H1 (cell line): ENCODE data around the gene NREP. TPM values are rescaled to one million over a fixed set of nuclear protein-coding genes. Genes with fewer than 3 reads are reported as not detected.

Source experiments
- CTCF ChIA-PET: fragments of 300-600 bp; sonication (Branson Sonifier 250); formaldehyde crosslinking; loops from one replicate; lab custom pipeline; 2021; ENCODE audit not compliant: partially characterized antibody; lab: Charles Lee
- POLR2A ChIA-PET: fragments of 300-600 bp; sonication (Branson Sonifier 250); formaldehyde crosslinking; loops from one replicate; lab custom pipeline; 2021; ENCODE audit warnings: inconsistent platforms; ENCODE audit not compliant: partially characterized antibody; lab: Charles Lee
- DNase-seq, 2 experiments: peaks; one replicate each; pipeline versions ENCODE4 v3.0.0 to v3.0.0-alpha.2; 2010 to 2022; ENCODE audit warnings: low spot score in 2 of 2, low read depth in 1 of 2, mixed read lengths in 1 of 2
- FAIRE-seq: peaks from 2 replicates; lab custom pipeline; 2011; peaks lifted over from hg19 to GRCh38; lab: Jason Lieb, UNC
- H2AFZ ChIP-seq: 2 replicates; pipeline ENCODE4 v1.8.1; 2012; ENCODE audit warnings: low read length, inconsistent platforms
- H2AK5ac ChIP-seq: 2 replicates; pipeline ENCODE4 v1.6.1; 2013; ENCODE audit warnings: low read depth, low read length
- H2BK120ac ChIP-seq: replicated peaks from 2 replicates; pipeline ENCODE3; 2013; ENCODE audit warnings: low read depth, low read length, inconsistent platforms
- H2BK12ac ChIP-seq: 2 replicates; pipeline ENCODE4 v1.6.1; 2013; ENCODE audit warnings: low read depth, low read length
- H2BK15ac ChIP-seq: 2 replicates; pipeline ENCODE4 v1.6.1; 2013; ENCODE audit warnings: low read length
- H2BK20ac ChIP-seq: 2 replicates; pipeline ENCODE4 v1.6.1; 2013; ENCODE audit warnings: low read length
- H2BK5ac ChIP-seq: 2 replicates; pipeline ENCODE4 v1.6.1; 2013; ENCODE audit warnings: low read depth, low read length
- H3K14ac ChIP-seq: 2 replicates; pipeline ENCODE4 v1.6.1; 2013; ENCODE audit warnings: inconsistent platforms; ENCODE audit not compliant: insufficient read length
- H3K18ac ChIP-seq: 2 replicates; pipeline ENCODE4 v1.6.1; 2013; ENCODE audit warnings: low read length; ENCODE audit errors: extremely low read depth
- H3K23ac ChIP-seq: 2 replicates; pipeline ENCODE4 v1.6.1; 2013; ENCODE audit warnings: inconsistent platforms; ENCODE audit not compliant: insufficient read length
- H3K23me2 ChIP-seq: 2 replicates; pipeline ENCODE4 v1.6.1; 2013; ENCODE audit warnings: low read depth, low read length
- H3K27ac ChIP-seq: 2 replicates; pipeline ENCODE4 v1.6.1; 2011; ENCODE audit warnings: low read depth, low read length, inconsistent platforms
- H3K27me3 ChIP-seq, 4 experiments: replicated peaks in 1 of 4; 1 replicate in 1 of 4; 2 replicates in 3 of 4; pipeline versions ENCODE4 v1.6.1 to v1.8.1; 2011 to 2013; ENCODE audit warnings: low read length in 3 of 4, mild to moderate bottlenecking in 3 of 4, inconsistent platforms in 2 of 4, mixed read lengths in 2 of 4, moderate library complexity in 1 of 4; ENCODE audit not compliant: control insufficient read depth in 3 of 4, insufficient read depth in 3 of 4; ENCODE audit errors: extremely low read depth in 1 of 4
- H3K36me3 ChIP-seq, 4 experiments: 2 replicates each; pipeline versions ENCODE4 v1.6.1 to v1.8.1; 2011 to 2013; ENCODE audit warnings: mild to moderate bottlenecking in 4 of 4, low read length in 3 of 4, moderate library complexity in 2 of 4, control low read depth in 1 of 4, inconsistent platforms in 1 of 4; ENCODE audit not compliant: insufficient read depth in 4 of 4, control insufficient read depth in 2 of 4
- H3K4ac ChIP-seq: replicated peaks from 2 replicates; pipeline ENCODE3; 2013; ENCODE audit warnings: low read length, low read depth, mixed read lengths, inconsistent platforms; ENCODE audit not compliant: insufficient read length
- H3K4me1 ChIP-seq, 4 experiments: replicated peaks in 1 of 4; 1 replicate in 1 of 4; 2 replicates in 3 of 4; pipeline versions ENCODE4 v1.6.1 to v1.8.1; 2011 to 2013; ENCODE audit warnings: low read length in 3 of 4, inconsistent platforms in 2 of 4, mixed read lengths in 1 of 4; ENCODE audit not compliant: insufficient read depth in 4 of 4, control insufficient read depth in 3 of 4
- H3K4me2 ChIP-seq, 2 experiments: 2 replicates each; pipeline versions ENCODE4 v1.6.1 to v1.8.1; 2011 to 2013; ENCODE audit warnings: low read depth in 2 of 2, low read length in 2 of 2, control low read depth in 1 of 2, inconsistent platforms in 1 of 2, mild to moderate bottlenecking in 1 of 2; ENCODE audit not compliant: insufficient read depth in 1 of 2
- H3K4me3 ChIP-seq, 4 experiments: fragments of 200-600, 300-600 bp in 1 of 4; sonication (generic), shearing (Covaris generic), sonication (Bioruptor Twin) in 1 of 4; 2 replicates each; pipeline versions ENCODE4 v1.5.1 to v1.8.1; 2011 to 2016; ENCODE audit warnings: low read length in 4 of 4, low read depth in 3 of 4, control low read depth in 2 of 4, inconsistent platforms in 2 of 4, mild to moderate bottlenecking in 2 of 4, mixed read lengths in 1 of 4, moderate library complexity in 1 of 4; ENCODE audit not compliant: insufficient read depth in 2 of 4; ENCODE audit errors: extremely low read depth in 1 of 4
- H3K56ac ChIP-seq: replicated peaks from 2 replicates; pipeline ENCODE3; 2013; ENCODE audit warnings: low read depth, mild to moderate bottlenecking, mixed read lengths, low read length, inconsistent platforms; ENCODE audit not compliant: insufficient read length
- H3K79me1 ChIP-seq: 2 replicates; pipeline ENCODE4 v1.6.1; 2013; ENCODE audit warnings: low read depth, low read length, control low read depth
- H3K79me2 ChIP-seq, 2 experiments: 2 replicates each; pipeline versions ENCODE4 v1.6.1 to v1.8.1; 2012 to 2013; ENCODE audit warnings: low read length in 2 of 2, mild to moderate bottlenecking in 2 of 2, inconsistent platforms in 1 of 2; ENCODE audit not compliant: insufficient read depth in 2 of 2, control insufficient read depth in 1 of 2
- H3K9ac ChIP-seq, 4 experiments: replicated peaks in 1 of 4; 1 replicate in 1 of 4; 2 replicates in 3 of 4; pipeline versions ENCODE4 v1.6.1 to v1.8.1; 2011 to 2013; ENCODE audit warnings: low read depth in 3 of 4, low read length in 3 of 4, control low read depth in 2 of 4, mild to moderate bottlenecking in 2 of 4, moderate library complexity in 2 of 4, inconsistent platforms in 1 of 4; ENCODE audit errors: extremely low read depth in 1 of 4
- H3K9me3 ChIP-seq, 2 experiments: 2 replicates each; pipeline versions ENCODE4 v1.6.1 to v1.8.1; 2012 to 2013; ENCODE audit warnings: mild to moderate bottlenecking in 2 of 2, moderate library complexity in 2 of 2, control low read depth in 1 of 2, inconsistent platforms in 1 of 2, low read depth in 1 of 2, low read length in 1 of 2, mixed read lengths in 1 of 2; ENCODE audit not compliant: insufficient read depth in 2 of 2
- H4K20me1 ChIP-seq, 2 experiments: replicated peaks in 1 of 2; 2 replicates each; pipeline versions ENCODE3 to v1.8.1; 2011 to 2013; ENCODE audit warnings: inconsistent platforms in 2 of 2, low read length in 2 of 2, mild to moderate bottlenecking in 1 of 2; ENCODE audit not compliant: insufficient read depth in 2 of 2, control insufficient read depth in 1 of 2
- H4K5ac ChIP-seq: 2 replicates; pipeline ENCODE4 v1.6.1; 2013; ENCODE audit warnings: low read length, low read depth, mixed read lengths, inconsistent platforms; ENCODE audit not compliant: insufficient read length
- H4K8ac ChIP-seq: 2 replicates; pipeline ENCODE4 v1.8.0; 2013; ENCODE audit warnings: mild to moderate bottlenecking, moderate library complexity, low read length, inconsistent platforms; ENCODE audit not compliant: insufficient read depth; ENCODE audit errors: extremely low read depth
- H4K91ac ChIP-seq: replicated peaks from 2 replicates; pipeline ENCODE3; 2013; ENCODE audit warnings: low read length, mixed read lengths, inconsistent platforms; ENCODE audit not compliant: insufficient read length
- BACH1 ChIP-seq: IDR thresholded peaks from 2 replicates; pipeline ENCODE4 v1.6.1; 2012; ENCODE audit warnings: low read length, improper control_type of control experiment
- CBX5 ChIP-seq: fragments of 300-800, 300-1000 bp; sonication (generic); IDR thresholded peaks from 2 replicates; pipeline ENCODE4 v1.7.1; 2016; ENCODE audit warnings: antibody characterized with exemption, low read length, low read depth
- RAD21 ChIP-seq, 2 experiments: IDR thresholded peaks in 1 of 2; conservative IDR thresholded peaks in 1 of 2; 2 replicates each; pipeline ENCODE4 v1.6.1; 2011; ENCODE audit warnings: low read depth in 2 of 2, low read length in 2 of 2, improper control_type of control experiment in 1 of 2, inconsistent platforms in 1 of 2, mild to moderate bottlenecking in 1 of 2, moderate library complexity in 1 of 2
- RXRA ChIP-seq: IDR thresholded peaks from 2 replicates; pipeline ENCODE4 v1.6.1; 2011; ENCODE audit warnings: low read depth, mild to moderate bottlenecking, low read length, moderate library complexity; ENCODE audit not compliant: insufficient read depth
- TEAD4 ChIP-seq: IDR thresholded peaks from 2 replicates; pipeline ENCODE4 v1.6.1; 2012; ENCODE audit warnings: low read depth, low read length, inconsistent platforms, mixed read lengths
- WGBS, 2 experiments: shearing (Covaris generic) in 1 of 2; methylation state at CpG; one replicate each; pipeline versions ENCODE4 v1.1.6 to v1.1.7; 2013 to 2015; ENCODE audit warnings: low lambda C conversion rate in 2 of 2, mixed read lengths in 2 of 2, inconsistent platforms in 1 of 2, low coverage in 1 of 2, missing lambda C conversion rate in 1 of 2; ENCODE audit not compliant: insufficient replicate concordance in 2 of 2, insufficient coverage in 1 of 2, insufficient read length in 1 of 2; ENCODE audit errors: extremely low coverage in 1 of 2, missing lambda C conversion rate in 1 of 2; 5-methylcytosine and 5-hydroxymethylcytosine counted together
- polyA plus RNA-seq, 7 experiments: library from polyadenylated mRNA; depleted of rRNA in 3 of 7; stranded (reverse) in 5 of 7; unstranded in 2 of 7; fragments of >200 nt in 5 of 7; fragments of 200-250 nt in 2 of 7; gene quantifications; 1 replicate in 5 of 7; 2 replicates in 1 of 7; 4 replicates in 1 of 7; pipeline versions ENCODE4 v1.2.1 to v1.2.3, GENCODE V29; 2011 to 2013; ENCODE audit warnings: missing spikeins in 2 of 7, mixed read lengths in 2 of 7
- total RNA-seq: library from RNA; stranded (reverse); fragmentation: NEBNext Ultra II Directional; extraction: Animal tissue kit (Norgen Biotek cat#: 25700); gene quantifications from 2 replicates; pipeline ENCODE4 v1.2.1, GENCODE V29; 2021
- TF ChIP-seq, protein P1 (sequence below), 3 experiments: IDR thresholded peaks; 1 replicate in 2 of 3; 2 replicates in 1 of 3; pipeline versions ENCODE4 v1.5.1 to v1.6.1; 2011; ENCODE audit warnings: low read length in 3 of 3, mild to moderate bottlenecking in 3 of 3, inconsistent platforms in 2 of 3, low read depth in 1 of 3, moderate library complexity in 1 of 3; ENCODE audit not compliant: insufficient read depth in 1 of 3; ENCODE audit errors: control extremely low read depth in 1 of 3

The NREP gene
- total and polyA plus RNA-seq, 2 of the 8 experiments (the other 6 are each of a cell fraction or from before 2014, with no cell fraction given) = 254 to 301 TPM

DNA sequence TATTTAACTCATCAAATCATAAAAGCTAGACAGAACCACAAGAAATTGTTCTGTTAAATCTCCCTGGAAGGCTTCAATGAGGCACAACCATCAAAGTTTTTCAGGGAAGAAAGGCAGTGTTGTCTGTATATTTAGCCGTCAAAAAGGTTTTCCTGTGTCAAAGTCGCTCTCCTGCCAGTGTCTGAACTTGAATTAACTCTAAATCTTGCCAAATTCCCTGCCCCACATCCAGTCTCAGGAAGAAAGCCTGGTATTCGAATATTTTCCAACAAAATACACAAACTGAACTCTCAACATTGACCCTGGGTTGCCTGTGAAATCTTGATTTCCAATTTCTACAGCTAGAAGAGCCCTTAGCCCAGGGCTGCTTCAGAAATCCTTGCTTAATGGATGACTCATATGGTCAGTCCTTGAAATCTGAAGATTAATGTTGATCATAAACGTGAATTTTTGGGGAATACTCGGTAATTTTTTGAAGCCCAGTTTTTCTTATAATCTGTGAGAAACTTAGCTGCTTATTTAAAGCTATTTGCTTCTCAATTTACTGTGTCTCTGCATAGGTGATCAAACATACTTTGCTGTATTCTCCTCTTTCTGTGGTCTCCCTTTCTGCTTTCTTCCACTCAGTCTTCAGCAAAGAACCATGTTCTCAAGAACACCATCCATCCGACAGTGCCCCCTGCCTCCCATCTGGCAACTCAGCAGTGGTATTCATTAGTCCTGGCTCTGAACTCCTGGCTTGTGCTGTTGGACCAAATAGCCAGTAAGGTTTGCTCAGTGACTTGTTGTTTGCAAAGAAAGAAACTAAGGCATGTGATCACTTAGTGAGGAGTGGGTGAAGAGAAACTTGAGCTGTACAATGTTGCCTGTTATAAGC lies 58.9 kb downstream of the NREP start:
- no peak overlapping the region for H2BK15ac ChIP-seq
- H3K27me3 ChIP-seq = no peaks in the 10 kb centered on the region
- H3K56ac ChIP-seq = no peak overlapping the region
- no peak overlapping the region for H2BK12ac ChIP-seq
- H3K79me2 ChIP-seq = no peaks in the 10 kb centered on the region
- peaks cover 0 to 3% (median 0%) of the 10 kb centered on the region in 4 experiments; a peak in 2 of 7 replicates for H3K4me1 ChIP-seq
- no peak overlapping the region for H3K14ac ChIP-seq
- 88% methylated on average over 6 of the region's 6 CpGs; no CpG with 5 or more reads in 1 of the 2 experiments for WGBS, 2 experiments
- H3K79me1 ChIP-seq = no peaks in the 10 kb centered on the region
- DNase-seq = no peak
- no peaks in the 10 kb centered on the region for H3K36me3 ChIP-seq
- no peak overlapping the region for H3K18ac ChIP-seq
- H3K23me2 ChIP-seq = no peaks in the 10 kb centered on the region; the same call in 1 of the 2 replicates
- FAIRE-seq = peak; percentile 65
- no peak overlapping the region for H4K5ac ChIP-seq
- H2BK5ac ChIP-seq = no peak overlapping the region
- no peak overlapping the region for H3K23ac ChIP-seq
- H4K20me1 ChIP-seq = no peaks in the 10 kb centered on the region
- H4K91ac ChIP-seq = no peak overlapping the region
- no peak overlapping the region for H4K8ac ChIP-seq
- H3K4me2 ChIP-seq = no peak overlapping the region
- H2AK5ac ChIP-seq = no peak overlapping the region
- ChIA-PET CTCF (interaction anchor here (0.8 to 3.0 kb wide), 16 partner anchors 9 to 448 kb away, joined by 3 to 23 read pairs (median 4); no protein-coding TSS in a partner anchor), POLR2A (interaction anchor here (1.3 kb wide), 1 partner anchor 59 kb away, joined by 3 read pairs; no protein-coding TSS in a partner anchor)
- no peak overlapping the region; the same call in 1 of the 2 replicates for H2BK20ac ChIP-seq
- no peak overlapping the region for H3K9ac ChIP-seq
- H3K9me3 ChIP-seq = no peaks in the 10 kb centered on the region
- H3K27ac ChIP-seq = no peak overlapping the region
- no peak overlapping the region for H3K4me3 ChIP-seq
- H3K4ac ChIP-seq = no peak overlapping the region
- no peak overlapping the region for H2AFZ ChIP-seq
- H2BK120ac ChIP-seq = no peak overlapping the region
- TF ChIP-seq TEAD4 = 0 out of 2 replicates have a peak, but pooled peaks have one; percentile 12
- TF ChIP-seq RAD21 (IDR thresholded peaks at IDR 0.05 in 1 of 2, conservative IDR thresholded peaks at IDR 0.05 in 1 of 2; ENCODE audit: low read depth in 2 of 2, low read length in 2 of 2) = peak; percentile 66 to 76
- TF ChIP-seq, protein P1, sequence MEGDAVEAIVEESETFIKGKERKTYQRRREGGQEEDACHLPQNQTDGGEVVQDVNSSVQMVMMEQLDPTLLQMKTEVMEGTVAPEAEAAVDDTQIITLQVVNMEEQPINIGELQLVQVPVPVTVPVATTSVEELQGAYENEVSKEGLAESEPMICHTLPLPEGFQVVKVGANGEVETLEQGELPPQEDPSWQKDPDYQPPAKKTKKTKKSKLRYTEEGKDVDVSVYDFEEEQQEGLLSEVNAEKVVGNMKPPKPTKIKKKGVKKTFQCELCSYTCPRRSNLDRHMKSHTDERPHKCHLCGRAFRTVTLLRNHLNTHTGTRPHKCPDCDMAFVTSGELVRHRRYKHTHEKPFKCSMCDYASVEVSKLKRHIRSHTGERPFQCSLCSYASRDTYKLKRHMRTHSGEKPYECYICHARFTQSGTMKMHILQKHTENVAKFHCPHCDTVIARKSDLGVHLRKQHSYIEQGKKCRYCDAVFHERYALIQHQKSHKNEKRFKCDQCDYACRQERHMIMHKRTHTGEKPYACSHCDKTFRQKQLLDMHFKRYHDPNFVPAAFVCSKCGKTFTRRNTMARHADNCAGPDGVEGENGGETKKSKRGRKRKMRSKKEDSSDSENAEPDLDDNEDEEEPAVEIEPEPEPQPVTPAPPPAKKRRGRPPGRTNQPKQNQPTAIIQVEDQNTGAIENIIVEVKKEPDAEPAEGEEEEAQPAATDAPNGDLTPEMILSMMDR (IDR thresholded peaks at IDR 0.05; ENCODE audit: control extremely low read depth in 1 of 3, insufficient read depth in 1 of 3, low read depth in 1 of 3, low read length in 3 of 3) = peak; percentile 57 to 68 (median 60)
- TF ChIP-seq CBX5 = no peak
- TF ChIP-seq RXRA = no peak
- no peak for TF ChIP-seq BACH1
